Neuronal stem cell (in vitro differentiated cells): ENCODE results near the gene MYEOV.

Experiments used
- DNase-seq: peaks from one replicate; pipeline ENCODE4 v3.0.0-alpha.2; 2013; ENCODE audit warnings: low spot score
- H2AFZ ChIP-seq: one replicate; pipeline ENCODE4 v1.6.1; 2013; ENCODE audit warnings: mild to moderate bottlenecking, low read length, inconsistent platforms
- H2AK5ac ChIP-seq: 2 replicates; pipeline ENCODE4 v1.6.1; 2013; ENCODE audit warnings: low read depth, mild to moderate bottlenecking, inconsistent platforms, low read length, moderate library complexity, mixed read lengths
- H2BK120ac ChIP-seq: 2 replicates; pipeline ENCODE4 v1.6.1; 2013; ENCODE audit warnings: low read depth, mild to moderate bottlenecking, inconsistent platforms, low read length, moderate library complexity, mixed read lengths
- H2BK12ac ChIP-seq: one replicate; pipeline ENCODE4 v1.6.1; 2013; ENCODE audit warnings: low read length, inconsistent platforms
- H2BK15ac ChIP-seq: 2 replicates; pipeline ENCODE4 v1.6.1; 2013; ENCODE audit warnings: mild to moderate bottlenecking, low read length, inconsistent platforms, mixed read lengths
- H2BK5ac ChIP-seq: one replicate; pipeline ENCODE4 v1.6.1; 2013; ENCODE audit warnings: inconsistent platforms, mild to moderate bottlenecking, low read length, moderate library complexity
- H3K14ac ChIP-seq: one replicate; pipeline ENCODE4 v1.6.1; 2013; ENCODE audit warnings: low read length, inconsistent platforms
- H3K18ac ChIP-seq: 2 replicates; pipeline ENCODE4 v1.6.1; 2013; ENCODE audit warnings: low read length, inconsistent platforms
- H3K23ac ChIP-seq: 2 replicates; pipeline ENCODE4 v1.6.1; 2013; ENCODE audit warnings: low read depth, mild to moderate bottlenecking, mixed read lengths, low read length, inconsistent platforms; ENCODE audit not compliant: poor library complexity
- H3K27ac ChIP-seq: replicated peaks from 3 replicates; pipeline ENCODE4 v1.5.1; 2013; ENCODE audit warnings: low read length, inconsistent platforms
- H3K27me3 ChIP-seq, 3 experiments: 2 replicates each; pipeline ENCODE4 v1.6.1; 2013; ENCODE audit warnings: low read length in 3 of 3, mild to moderate bottlenecking in 2 of 3, inconsistent platforms in 1 of 3, low read depth in 1 of 3, mixed read lengths in 1 of 3, moderate library complexity in 1 of 3; ENCODE audit not compliant: control insufficient read depth in 3 of 3, insufficient read depth in 3 of 3
- H3K36me3 ChIP-seq, 2 donors: replicated peaks in 1 of 2; 2 replicates each; pipeline ENCODE4 v1.6.1; 2013; ENCODE audit warnings: low read length in 2 of 2; ENCODE audit not compliant: control insufficient read depth in 2 of 2, insufficient read depth in 2 of 2
- H3K4ac ChIP-seq: 2 replicates; pipeline ENCODE4 v1.6.1; 2013; ENCODE audit warnings: inconsistent platforms, mild to moderate bottlenecking, low read length, moderate library complexity
- H3K4me1 ChIP-seq, 2 donors: 1 replicate in 1 of 2; 2 replicates in 1 of 2; pipeline ENCODE4 v1.6.1; 2013; ENCODE audit warnings: low read length in 2 of 2, low read depth in 1 of 2; ENCODE audit not compliant: control insufficient read depth in 2 of 2, insufficient read depth in 1 of 2
- H3K4me2 ChIP-seq: one replicate; pipeline ENCODE4 v1.6.1; 2013; ENCODE audit warnings: mild to moderate bottlenecking, low read length, inconsistent platforms; ENCODE audit not compliant: insufficient read depth, poor library complexity, severe bottlenecking
- H3K4me3 ChIP-seq, 2 donors: 2 replicates each; pipeline ENCODE4 v1.5.1; 2013; ENCODE audit warnings: low read length in 2 of 2, mild to moderate bottlenecking in 2 of 2, inconsistent platforms in 1 of 2, moderate library complexity in 1 of 2
- H3K79me1 ChIP-seq: one replicate; pipeline ENCODE4 v1.6.1; 2013; ENCODE audit warnings: low read depth, mild to moderate bottlenecking, inconsistent platforms, low read length, moderate library complexity
- H3K9ac ChIP-seq: one replicate; pipeline ENCODE4 v1.6.1; 2013; ENCODE audit warnings: mild to moderate bottlenecking, low read depth, low read length, inconsistent platforms; ENCODE audit not compliant: poor library complexity
- H3K9me3 ChIP-seq, 2 donors: replicated peaks in 1 of 2; 2 replicates each; pipeline versions ENCODE3 to v1.6.1; 2013; ENCODE audit warnings: low read length in 2 of 2, mild to moderate bottlenecking in 2 of 2, inconsistent platforms in 1 of 2, low read depth in 1 of 2, mixed read lengths in 1 of 2, moderate library complexity in 1 of 2; ENCODE audit not compliant: control insufficient read depth in 2 of 2, insufficient read depth in 1 of 2
- H4K8ac ChIP-seq: one replicate; pipeline ENCODE4 v1.6.1; 2013; ENCODE audit warnings: low read depth, mild to moderate bottlenecking, inconsistent platforms, low read length, moderate library complexity
- H4K91ac ChIP-seq: one replicate; pipeline ENCODE4 v1.6.1; 2013; ENCODE audit warnings: low read length, low read depth, mild to moderate bottlenecking, inconsistent platforms; ENCODE audit not compliant: poor library complexity
- WGBS, 2 donors: extraction: QIAGEN DNeasy Blood & Tissue Kit; methylation state at CpG; one replicate each; pipeline ENCODE4 v1.1.7; 2013; ENCODE audit warnings: missing lambda C conversion rate in 2 of 2, mixed read lengths in 1 of 2; ENCODE audit not compliant: insufficient read length in 2 of 2, insufficient replicate concordance in 1 of 2; ENCODE audit errors: extremely low coverage in 2 of 2; 5-methylcytosine and 5-hydroxymethylcytosine counted together

MYEOV gene

GRCh38 chr11:69249311-69250185, 44.4 kb upstream of the MYEOV start:
- no peaks in the 10 kb centered on the region for H3K79me1 ChIP-seq
- no peak overlapping the region for H3K23ac ChIP-seq
- H2AK5ac ChIP-seq, result no peak overlapping the region
- no peak overlapping the region for H2BK15ac ChIP-seq
- H3K14ac ChIP-seq, result no peak overlapping the region
- H3K4me3 ChIP-seq, result no peak overlapping the region
- no peak overlapping the region for H3K9ac ChIP-seq
- peaks cover 0 to 6% of the 10 kb centered on the region in 2 donors for H3K4me1 ChIP-seq
- H2AFZ ChIP-seq, result peak overlapping the region; percentile 36
- peaks cover 5 to 6% of the 10 kb centered on the region in 2 donors for H3K9me3 ChIP-seq
- no peak overlapping the region for H2BK12ac ChIP-seq
- no peaks in the 10 kb centered on the region for H3K36me3 ChIP-seq
- no peak overlapping the region for H2BK5ac ChIP-seq
- H3K4ac ChIP-seq, result no peak overlapping the region
- H3K27me3 ChIP-seq, result peaks cover 0 to 17% (median 0%) of the 10 kb centered on the region in 3 experiments
- no peak overlapping the region for H2BK120ac ChIP-seq
- no CpG with 5 or more reads among the region's 35 CpGs for WGBS, 2 donors
- H4K91ac ChIP-seq, result no peak overlapping the region
- peak overlapping the region; percentile 9 for H3K18ac ChIP-seq
- DNase-seq, result no peak
- H3K27ac ChIP-seq, result no peak overlapping the region
- no peak overlapping the region for H3K4me2 ChIP-seq
- no peak overlapping the region for H4K8ac ChIP-seq

- Histone ChIP-seq H3K27ac (no peak overlapping the region), H3K9me3 (peaks cover 5 to 6% of the 10 kb centered on the region in 2 donors), H2BK12ac (peak overlapping the region; percentile 0), H4K8ac (no peak overlapping the region), H3K4ac (no peak overlapping the region), H2BK120ac (no peak overlapping the region), H3K23ac (no peak overlapping the region), H3K4me1 (peaks cover 0 to 6% of the 10 kb centered on the region in 2 donors), H2AFZ (no peak overlapping the region), H3K18ac (no peak overlapping the region), H3K4me3 (no peak overlapping the region), H3K9ac (no peak overlapping the region), H3K79me1 (no peaks in the 10 kb centered on the region), H4K91ac (no peak overlapping the region), H2AK5ac (no peak overlapping the region), H2BK15ac (no peak overlapping the region), H3K27me3 (peaks cover 0 to 17% (median 0%) of the 10 kb centered on the region in 3 experiments), H3K14ac (no peak overlapping the region), H2BK5ac (no peak overlapping the region), H3K36me3 (no peaks in the 10 kb centered on the region), H3K4me2 (no peak overlapping the region)
- no peak for DNase-seq
- no CpG with 5 or more reads among the region's 16 CpGs for WGBS, 2 donors
These were observed 43.5 kb upstream of the MYEOV start for GRCh38 chr11:69250186-69251056.

- WGBS, 2 donors, result no CpG with 5 or more reads among the region's 10 CpGs
- no peak overlapping the region for H3K27ac ChIP-seq
- no peak overlapping the region for H2AK5ac ChIP-seq
- H3K4ac ChIP-seq, result no peak overlapping the region
- peaks cover 4 to 6% of the 10 kb centered on the region in 2 donors for H3K9me3 ChIP-seq
- no peak overlapping the region for H2AFZ ChIP-seq
- no peak overlapping the region for H3K23ac ChIP-seq
- H3K79me1 ChIP-seq, result no peaks in the 10 kb centered on the region
- no peak overlapping the region for H2BK120ac ChIP-seq
- no peak overlapping the region for H2BK12ac ChIP-seq
- no peaks in the 10 kb centered on the region for H3K36me3 ChIP-seq
- no peak overlapping the region for H2BK5ac ChIP-seq
- peaks cover 0 to 6% of the 10 kb centered on the region in 2 donors for H3K4me1 ChIP-seq
- DNase-seq, result no peak
- H3K9ac ChIP-seq, result no peak overlapping the region
- H2BK15ac ChIP-seq, result no peak overlapping the region
- no peak overlapping the region for H3K18ac ChIP-seq
- H4K91ac ChIP-seq, result no peak overlapping the region
- no peak overlapping the region for H4K8ac ChIP-seq
- no peak overlapping the region for H3K4me2 ChIP-seq
- H3K14ac ChIP-seq, result no peak overlapping the region
- H3K4me3 ChIP-seq, result no peak overlapping the region
- H3K27me3 ChIP-seq, result peaks cover 0 to 17% (median 0%) of the 10 kb centered on the region in 3 experiments
These were observed 42.9 kb upstream of the MYEOV start for GRCh38 chr11:69251057-69251393.
